Pancreas (tissue), 10 donors: ENCODE measurements around the gene CFB. TPM values are rescaled to one million over a fixed set of nuclear protein-coding genes. Genes with fewer than 3 reads are reported as not detected.

Experiments
- ATAC-seq, 4 donors: fragments of 200-7000 bp; cut with Tn5 transposase; one replicate each; pipeline versions ENCODE4 v1.8.0 to v1.9.1; 2020; ENCODE audit warnings: mild to moderate bottlenecking in 4 of 4, moderate library complexity in 4 of 4
- DNase-seq, 6 donors: peaks; one replicate each; pipeline ENCODE4 v3.0.0-alpha.2; 2020
- FAIRE-seq: peaks from 2 replicates; lab custom pipeline; 2012; peaks lifted over from hg19 to GRCh38; lab: Jason Lieb, UNC
- H3K27ac ChIP-seq, 4 donors: fragments of 200-600 bp; sonication (generic); 1 replicate in 3 of 4; 2 replicates in 1 of 4; pipeline versions ENCODE4 v1.5.0 to v1.8.0; 2020
- H3K27me3 ChIP-seq, 4 donors: fragments of 200-600 bp; one replicate each; pipeline ENCODE4 v1.8.0; 2021
- H3K36me3 ChIP-seq, 3 donors: fragments of 200-600 bp; sonication (generic) in 1 of 3; one replicate each; pipeline versions ENCODE4 v1.5.0 to v1.8.0; 2020 to 2021
- H3K4me1 ChIP-seq, 3 donors: fragments of 200-600 bp; one replicate each; pipeline ENCODE4 v1.8.0; 2021
- H3K4me3 ChIP-seq, 4 donors: fragments of 200-600 bp; sonication (generic) in 2 of 4; one replicate each; pipeline versions ENCODE4 v1.5.0 to v1.8.0; 2020 to 2021
- H3K9me3 ChIP-seq, 4 donors: fragments of 200-600 bp; one replicate each; pipeline ENCODE4 v1.8.0; 2021
- CTCF ChIP-seq, 4 donors: fragments of 200-600 bp; sonication (generic) in 3 of 4; IDR thresholded peaks; one replicate each; pipeline versions ENCODE4 v1.5.0 to v1.8.0; 2021; ENCODE audit warnings: antibody characterized with exemption in 4 of 4
- WGBS, 2 donors: extraction: QIAGEN DNeasy Blood & Tissue Kit; methylation state at CpG; one replicate each; pipeline ENCODE4 v1.1.7; 2013; 5-methylcytosine and 5-hydroxymethylcytosine counted together
- intact Hi-C, 3 donors: fragments of 100-400 bp; cut with DNase I; formaldehyde crosslinking; loops; one replicate each; pipeline versions ENCODE4 v1.11.1 to v1.14.2; 2022
- polyA plus RNA-seq, 2 donors: library from polyadenylated mRNA; stranded (reverse); fragments of 200-250 nt; gene quantifications; one replicate each; pipeline ENCODE4 v1.2.3, GENCODE V29; 2013
- total RNA-seq, 6 donors: library from RNA; stranded (reverse); fragmentation: NEBNext Ultra II Directional in 4 of 6; extraction: Animal tissue kit (Norgen Biotek cat#: 25700) in 4 of 6; gene quantifications; one replicate each; pipeline versions ENCODE4 v1.2.1 to v1.2.4, GENCODE V29; 2021 to 2023
- donor health status: healthy with polysubstance abuse.
- donor health status: DM: no; HTN: no; CAD: no; lungs with moderate emphysema.
- donor health status: DM: no; HTN: no; CAD: no.
- donor health status: control.
- donor health status: control.
- donor health status: Bipolar disorder and iron deficiency.
- donor health status: DM: yes; HTN: yes; CAD: no.
- donor health status: DM: no; HTN: no; CAD: no.
- donor health status: DM: no; HTN: no; CAD: no.
- donor health status: DM: yes; HTN: yes; CAD: no.

The CFB gene
- total and polyA plus RNA-seq, 8 donors = 23.4 to 330 (median 86.8) TPM

DNA sequence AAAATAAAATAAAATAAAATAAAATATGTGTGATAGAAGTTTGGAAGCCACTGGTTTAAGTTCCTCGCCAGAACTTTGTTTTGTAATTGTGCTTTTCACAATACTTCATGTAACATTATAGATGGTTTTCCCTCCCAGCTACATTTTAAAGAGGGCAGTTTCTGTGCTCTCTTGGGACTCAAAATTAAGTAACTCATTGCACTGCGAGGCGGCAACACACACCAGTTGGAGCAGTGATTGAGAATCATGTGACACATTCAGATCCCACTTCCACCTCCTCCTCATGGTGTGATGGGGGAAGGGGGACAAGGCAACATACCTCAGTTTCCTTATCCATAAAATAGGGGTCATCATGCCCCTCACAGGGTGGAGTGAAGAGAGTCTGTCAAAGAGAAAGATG lies 10.9 kb upstream of the CFB start:
- WGBS, 2 donors = 65 to 71% methylated on average over 3 of the region's 3 CpGs
- DNase-seq = no peak
- no peak overlapping the region for H3K4me3 ChIP-seq
- FAIRE-seq = no peak
- no peak for ATAC-seq
- no peak overlapping the region for H3K27ac ChIP-seq
- no peaks in the 10 kb centered on the region for H3K9me3 ChIP-seq
- intact Hi-C loops = no loop called here
- H3K36me3 ChIP-seq = no peaks in the 10 kb centered on the region
- no peaks in the 10 kb centered on the region for H3K4me1 ChIP-seq
- H3K27me3 ChIP-seq = no peaks in the 10 kb centered on the region
- no peak for TF ChIP-seq CTCF (IDR thresholded peaks at IDR 0.05)

GRCh38 chr6:31935823-31936222 lies 10.1 kb upstream of the CFB start:
- TF ChIP-seq CTCF (IDR thresholded peaks at IDR 0.05) = no peak
- no peaks in the 10 kb centered on the region for H3K4me1 ChIP-seq
- FAIRE-seq (no peak), ATAC-seq (no peak), DNase-seq (no peak)
- no peaks in the 10 kb centered on the region for H3K27me3 ChIP-seq
- intact Hi-C loops = no loop called here
- H3K9me3 ChIP-seq = no peaks in the 10 kb centered on the region
- no peaks in the 10 kb centered on the region for H3K36me3 ChIP-seq
- WGBS, 2 donors = 60 to 64% methylated on average over 9 of the region's 9 CpGs
- no peak overlapping the region for H3K27ac ChIP-seq
- H3K4me3 ChIP-seq = no peak overlapping the region

DNA sequence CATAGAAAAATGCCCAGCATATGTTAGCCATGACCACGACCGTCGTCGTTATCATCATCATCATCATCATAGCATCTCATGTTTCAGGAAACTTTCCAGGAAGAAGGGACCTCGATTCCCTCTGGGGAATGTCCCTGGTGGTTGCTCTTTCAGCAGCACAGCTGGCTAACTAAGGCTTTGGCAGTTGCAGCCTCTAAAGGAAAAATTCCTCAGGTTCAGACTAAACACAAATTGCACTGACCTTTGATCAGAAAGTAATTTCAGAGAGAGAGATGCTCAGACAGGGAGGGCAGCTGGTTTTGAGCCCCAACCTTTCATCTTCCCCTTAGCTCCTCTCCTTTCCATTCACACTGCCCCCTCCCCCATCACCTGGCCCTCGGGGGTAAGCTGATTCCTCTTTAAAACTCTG lies 5.6 kb upstream of the CFB start:
- no peak for DNase-seq
- H3K27ac ChIP-seq = no peak overlapping the region
- H3K9me3 ChIP-seq = no peaks in the 10 kb centered on the region
- no peak for FAIRE-seq
- TF ChIP-seq CTCF (IDR thresholded peaks at IDR 0.05) = no peak
- no peaks in the 10 kb centered on the region for H3K36me3 ChIP-seq
- peak in 1 of 4 donors; percentile 65 for ATAC-seq
- no peak overlapping the region for H3K4me3 ChIP-seq
- peaks cover 0 to 6% (median 0%) of the 10 kb centered on the region in 3 donors for H3K4me1 ChIP-seq
- 3 to 6% methylated on average over 6 of the region's 6 CpGs for whole genome bisulfite sequencing, 2 donors
- H3K27me3 ChIP-seq = no peaks in the 10 kb centered on the region
- intact Hi-C loops = no loop called here

DNA sequence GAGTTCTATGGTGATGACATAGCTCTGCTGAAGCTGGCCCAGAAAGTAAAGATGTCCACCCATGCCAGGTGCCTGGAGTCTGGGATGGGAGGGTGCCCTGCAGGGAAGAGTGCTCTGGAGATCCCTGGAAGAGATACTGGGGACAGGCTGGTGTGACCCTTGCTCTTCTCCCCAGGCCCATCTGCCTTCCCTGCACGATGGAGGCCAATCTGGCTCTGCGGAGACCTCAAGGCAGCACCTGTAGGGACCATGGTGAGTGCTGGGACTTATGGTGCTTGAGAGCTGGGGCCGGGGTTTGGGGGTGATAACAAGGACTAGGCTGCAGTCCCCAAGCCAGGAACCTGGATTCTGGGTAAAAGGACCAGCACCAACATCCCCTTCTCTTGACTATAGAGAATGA lies 2.2 kb upstream of the CFB start:
- Histone ChIP-seq H3K4me3 (no peak overlapping the region), H3K36me3 (no peaks in the 10 kb centered on the region), H3K9me3 (no peaks in the 10 kb centered on the region), H3K27ac (no peak overlapping the region), H3K4me1 (peaks cover 0 to 9% (median 0%) of the 10 kb centered on the region in 3 donors), H3K27me3 (no peaks in the 10 kb centered on the region)
- intact Hi-C loops = no loop called here
- DNase-seq (no peak), FAIRE-seq (no peak), ATAC-seq (no peak)
- no peak for TF ChIP-seq CTCF (IDR thresholded peaks at IDR 0.05)
- WGBS, 2 donors = 61 to 84% methylated on average over 3 of the region's 3 CpGs

DNA sequence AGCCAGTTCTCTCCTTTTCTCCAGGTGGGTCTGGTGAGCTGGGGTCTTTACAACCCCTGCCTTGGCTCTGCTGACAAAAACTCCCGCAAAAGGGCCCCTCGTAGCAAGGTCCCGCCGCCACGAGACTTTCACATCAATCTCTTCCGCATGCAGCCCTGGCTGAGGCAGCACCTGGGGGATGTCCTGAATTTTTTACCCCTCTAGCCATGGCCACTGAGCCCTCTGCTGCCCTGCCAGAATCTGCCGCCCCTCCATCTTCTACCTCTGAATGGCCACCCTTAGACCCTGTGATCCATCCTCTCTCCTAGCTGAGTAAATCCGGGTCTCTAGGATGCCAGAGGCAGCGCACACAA lies 765 bp upstream of the CFB start:
- Histone ChIP-seq H3K27ac (peak overlapping the region; percentile 51 to 85 (median 70)), H3K4me1 (peaks cover 0 to 9% (median 0%) of the 10 kb centered on the region in 3 donors), H3K9me3 (no peaks in the 10 kb centered on the region), H3K27me3 (no peaks in the 10 kb centered on the region), H3K4me3 (peak overlapping the region in 1 of 4 donors; percentile 7), H3K36me3 (no peaks in the 10 kb centered on the region)
- 62 to 65% methylated on average over 9 of the region's 9 CpGs for WGBS, 2 donors
- TF ChIP-seq CTCF (IDR thresholded peaks at IDR 0.05) = no peak
- intact Hi-C loops = no loop called here
- DNase-seq = no peak
- no peak for FAIRE-seq
- peak in 1 of 4 donors; percentile 4 for ATAC-seq
